Stimulated activated CD8-positive, alpha-beta memory T cell treated with anti-CD3 and anti-CD28 coated beads, Interleukin-7, amount 100 ng/mL, for 4 hours (primary cell): ENCODE measurements around the gene SLC12A7.

Source experiments
- DNase-seq, 2 donors: peaks; one replicate each; pipeline ENCODE4 v3.0.0-alpha.2; 2020; ENCODE audit warnings: low read depth in 2 of 2

Gene SLC12A7

GRCh38 chr5:1077491-1078020 is 34.3 kb downstream of the SLC12A7 start:
- DNase-seq = no peak

- DNase-seq = no peak
Observed at GRCh38 chr5:1077026-1077425, 34.8 kb downstream of the SLC12A7 start.

GRCh38 chr5:1076406-1076805 is 35.5 kb downstream of the SLC12A7 start:
- DNase-seq = no peak

- no peak for DNase-seq
Observed at GRCh38 chr5:1075931-1076330, 35.9 kb downstream of the SLC12A7 start.

- DNase-seq = no peak
Observed at GRCh38 chr5:1075555-1075881, 36.3 kb downstream of the SLC12A7 start.

- no peak for DNase-seq
Observed at GRCh38 chr5:1074816-1075554, 36.9 kb downstream of the SLC12A7 start.

- DNase-seq = no peak
Observed at GRCh38 chr5:1074226-1074625, 37.6 kb downstream of the SLC12A7 start.

GRCh38 chr5:1073239-1074102 is 38.4 kb downstream of the SLC12A7 start:
- no peak for DNase-seq

- DNase-seq = no peak
Observed at GRCh38 chr5:1069720-1070088, 42.2 kb downstream of the SLC12A7 start.

GRCh38 chr5:1068895-1069719 is 42.8 kb downstream of the SLC12A7 start:
- no peak for DNase-seq

- no peak for DNase-seq
Observed at GRCh38 chr5:1068204-1068894, 43.5 kb downstream of the SLC12A7 start.

GRCh38 chr5:1067141-1068121 is 44.4 kb downstream of the SLC12A7 start:
- DNase-seq = no peak

GRCh38 chr5:1066676-1067075 is 45.2 kb downstream of the SLC12A7 start:
- DNase-seq = no peak

GRCh38 chr5:1065891-1066650 is 45.8 kb downstream of the SLC12A7 start:
- no peak for DNase-seq

GRCh38 chr5:1065143-1065750 is 46.6 kb downstream of the SLC12A7 start:
- DNase-seq = no peak

GRCh38 chr5:1064383-1065142 is 47.3 kb downstream of the SLC12A7 start:
- DNase-seq = no peak

GRCh38 chr5:1063661-1064382 is 48.0 kb downstream of the SLC12A7 start:
- no peak for DNase-seq
